ENCODE data around the gene SLC25A41.

SLC25A41 gene

GRCh38 chr19:6414793-6415590 is 18.6 kb downstream of the SLC25A41 start:
- Histone ChIP-seq H3K4me3 (ENCODE audit: insufficient read depth, low read length, poor library complexity, severe bottlenecking) (no peak overlapping the region), H3K79me2 (ENCODE audit: insufficient read depth, low read length) (peaks cover 7% of the 10 kb centered on the region), H3K4me2 (ENCODE audit: low read depth, low read length, poor library complexity, severe bottlenecking) (no peak overlapping the region), H3K36me3 (ENCODE audit: low read length) (peaks cover 2% of the 10 kb centered on the region; the same call in 1 of the 2 replicates), H3K27me3 (ENCODE audit: low read length) (no peaks in the 10 kb centered on the region), H3K9ac (ENCODE audit: low read length) (no peak overlapping the region), H4K20me1 (ENCODE audit: low read depth, low read length) (no peaks in the 10 kb centered on the region; the same call in 1 of the 2 replicates), H3K27ac (ENCODE audit: low read depth, low read length) (no peak overlapping the region), H3F3A (ENCODE audit: insufficient read depth) (peaks cover 5% of the 10 kb centered on the region; the same call in 1 of the 2 replicates), H2AFZ (ENCODE audit: low read depth, low read length, severe bottlenecking) (no peak overlapping the region), H3K9me3 (ENCODE audit: insufficient read depth, low read length) (no peaks in the 10 kb centered on the region), H3K9me2 (replicated peaks; ENCODE audit: insufficient read depth, low read length) (no peaks in the 10 kb centered on the region)
- no peak for TF ChIP-seq CTCF (IDR thresholded peaks at IDR 0.05; ENCODE audit: insufficient read depth, low read length, poor library complexity, severe bottlenecking)
- TF ChIP-seq EZH2phosphoT487 (conservative IDR thresholded peaks at IDR 0.05; ENCODE audit: low read length), result no peak

- no peak overlapping the region for H2AFZ ChIP-seq (ENCODE audit: low read depth, low read length, severe bottlenecking)
- peaks cover 5% of the 10 kb centered on the region; the same call in 1 of the 2 replicates for H3F3A ChIP-seq (ENCODE audit: insufficient read depth)
- TF ChIP-seq CTCF (IDR thresholded peaks at IDR 0.05; ENCODE audit: insufficient read depth, low read length, poor library complexity, severe bottlenecking), result no peak
- no peak for TF ChIP-seq EZH2phosphoT487 (conservative IDR thresholded peaks at IDR 0.05; ENCODE audit: low read length)
- H3K9me2 ChIP-seq (replicated peaks; ENCODE audit: insufficient read depth, low read length), result no peaks in the 10 kb centered on the region
- H3K9ac ChIP-seq (ENCODE audit: low read length), result no peak overlapping the region
- H3K9me3 ChIP-seq (ENCODE audit: insufficient read depth, low read length), result no peaks in the 10 kb centered on the region
- H4K20me1 ChIP-seq (ENCODE audit: low read depth, low read length), result no peaks in the 10 kb centered on the region
- H3K4me2 ChIP-seq (ENCODE audit: low read depth, low read length, poor library complexity, severe bottlenecking), result no peak overlapping the region
- H3K36me3 ChIP-seq (ENCODE audit: low read length), result no peaks in the 10 kb centered on the region; the same call in 1 of the 2 replicates
- no peaks in the 10 kb centered on the region for H3K79me2 ChIP-seq (ENCODE audit: insufficient read depth, low read length)
- no peak overlapping the region for H3K27ac ChIP-seq (ENCODE audit: low read depth, low read length)
- no peaks in the 10 kb centered on the region for H3K27me3 ChIP-seq (ENCODE audit: low read length)
- H3K4me3 ChIP-seq (ENCODE audit: insufficient read depth, low read length, poor library complexity, severe bottlenecking), result no peak overlapping the region
Measured at GRCh38 chr19:6413721-6414643, 19.6 kb downstream of the SLC25A41 start.

- H3K4me3 ChIP-seq (ENCODE audit: insufficient read depth, low read length, poor library complexity, severe bottlenecking), result no peak overlapping the region
- no peak overlapping the region for H3K9ac ChIP-seq (ENCODE audit: low read length)
- H3K36me3 ChIP-seq (ENCODE audit: low read length), result no peaks in the 10 kb centered on the region; the same call in 1 of the 2 replicates
- H3K79me2 ChIP-seq (ENCODE audit: insufficient read depth, low read length), result no peaks in the 10 kb centered on the region
- H3K27ac ChIP-seq (ENCODE audit: low read depth, low read length), result no peak overlapping the region
- H3K9me2 ChIP-seq (replicated peaks; ENCODE audit: insufficient read depth, low read length), result no peaks in the 10 kb centered on the region
- H2AFZ ChIP-seq (ENCODE audit: low read depth, low read length, severe bottlenecking), result no peak overlapping the region
- no peaks in the 10 kb centered on the region for H4K20me1 ChIP-seq (ENCODE audit: low read depth, low read length)
- H3K27me3 ChIP-seq (ENCODE audit: low read length), result no peaks in the 10 kb centered on the region
- TF ChIP-seq CTCF (IDR thresholded peaks at IDR 0.05; ENCODE audit: insufficient read depth, low read length, poor library complexity, severe bottlenecking), result no peak
- no peak for TF ChIP-seq EZH2phosphoT487 (conservative IDR thresholded peaks at IDR 0.05; ENCODE audit: low read length)
- peaks cover 5% of the 10 kb centered on the region; the same call in 1 of the 2 replicates for H3F3A ChIP-seq (ENCODE audit: insufficient read depth)
- no peaks in the 10 kb centered on the region for H3K9me3 ChIP-seq (ENCODE audit: insufficient read depth, low read length)
- H3K4me2 ChIP-seq (ENCODE audit: low read depth, low read length, poor library complexity, severe bottlenecking), result no peak overlapping the region
Measured at GRCh38 chr19:6413291-6413690, 20.3 kb downstream of the SLC25A41 start.

Data from SU-DHL-6 (cell line).